Endothelial cell of umbilical vein (primary cell): ENCODE results near the gene PNKP.

Experiments
- CTCF ChIP-seq, 2 donors: IDR thresholded peaks; 1 replicate in 1 of 2; 2 replicates in 1 of 2; pipeline ENCODE4 v1.5.1; 2011; ENCODE audit warnings: low read length in 2 of 2, mild to moderate bottlenecking in 2 of 2, moderate library complexity in 2 of 2, control low read depth in 1 of 2, inconsistent platforms in 1 of 2, low read depth in 1 of 2; ENCODE audit not compliant: insufficient read depth in 1 of 2; ENCODE audit errors: extremely low read depth in 1 of 2
- GATA2 ChIP-seq: IDR thresholded peaks from 2 replicates; pipeline ENCODE4 v1.7.0; 2011; ENCODE audit warnings: low read depth, mild to moderate bottlenecking, moderate library complexity, mixed read lengths, low read length; ENCODE audit not compliant: insufficient read length, insufficient read depth
- MAX ChIP-seq: IDR thresholded peaks from 2 replicates; pipeline ENCODE4 v1.6.1; 2011; ENCODE audit not compliant: insufficient read depth, insufficient read length
- MYC ChIP-seq: IDR thresholded peaks from one replicate; pipeline ENCODE4 v1.6.1; 2011; ENCODE audit warnings: mild to moderate bottlenecking, low read depth, low read length
- POLR2A ChIP-seq: IDR thresholded peaks from 2 replicates; pipeline ENCODE4 v1.6.1; 2012; ENCODE audit warnings: low read depth, mild to moderate bottlenecking, control low read depth, low read length
- POLR2AphosphoS5 ChIP-seq: IDR thresholded peaks from 2 replicates; pipeline ENCODE4 v1.6.1; 2012; ENCODE audit warnings: low read depth, mild to moderate bottlenecking, control low read depth, low read length, moderate library complexity; ENCODE audit not compliant: insufficient read depth

- TF ChIP-seq MYC = no peak
- no peak for TF ChIP-seq GATA2
- TF ChIP-seq CTCF (IDR thresholded peaks at IDR 0.05; ENCODE audit: extremely low read depth in 1 of 2, insufficient read depth in 1 of 2, low read depth in 1 of 2, low read length in 2 of 2) = no peak
- peak; percentile 34 for TF ChIP-seq MAX
- no peak for TF ChIP-seq POLR2A
- TF ChIP-seq POLR2AphosphoS5 = no peak
These were observed 19.4 kb downstream of the PNKP start for GRCh38 chr19:49847731-49848696.
